ENCODE measurements around the gene DPY19L3. TPM values are rescaled to one million over a fixed set of nuclear protein-coding genes. Genes with fewer than 3 reads are reported as not detected.

Gene DPY19L3
- total and polyA plus RNA-seq, 2 of the 4 experiments (the other 2 are of a cell fraction) = 29.6 to 36.5 TPM

- in situ Hi-C loops (cut with MboI; ENCODE audit: low sequenced_read_pairs) (loop anchor here (25.0 kb wide), 1 partner anchor 1027 kb away; the partner anchor contains the start of gene TSHZ3), intact Hi-C loops (cut with micrococcal nuclease) (no loop called here), dilution Hi-C loops (cut with HindIII; ENCODE audit: low sequenced_read_pairs, unreplicated experiment) (no loop called here)
- H3K9ac ChIP-seq (ENCODE audit: low read depth, low read length) = no peak overlapping the region
- no peaks in the 10 kb centered on the region for H3K27me3 ChIP-seq (ENCODE audit: control insufficient read depth, insufficient read depth, low read length)
- H4K8ac ChIP-seq (ENCODE audit: low read depth in 2 of 2, low read length in 2 of 2) = no peak overlapping the region
- ATAC-seq (ENCODE audit: low read depth) (no peak), DNase-seq (no peak)
- H3K9me3 ChIP-seq (ENCODE audit: control insufficient read depth, insufficient read depth, low read length) = no peaks in the 10 kb centered on the region
- no peak overlapping the region for H3K4me2 ChIP-seq (ENCODE audit: low read depth, low read length)
- no peak overlapping the region for H2BK120ac ChIP-seq (ENCODE audit: low read depth, low read length)
- H2BK20ac ChIP-seq (ENCODE audit: low read depth, low read length) = no peak overlapping the region
- no peak overlapping the region for H2AK5ac ChIP-seq (ENCODE audit: low read depth, low read length)
- no TSS peak for BruUV-seq (replicated peaks)
- TF ChIP-seq MAZ (IDR thresholded peaks at IDR 0.05; ENCODE audit: borderline replicate concordance, low read depth, low read length) = no peak
- no peak for TF ChIP-seq FOS (IDR thresholded peaks at IDR 0.05; ENCODE audit: low read depth, low read length)
- TF ChIP-seq, protein P1, sequence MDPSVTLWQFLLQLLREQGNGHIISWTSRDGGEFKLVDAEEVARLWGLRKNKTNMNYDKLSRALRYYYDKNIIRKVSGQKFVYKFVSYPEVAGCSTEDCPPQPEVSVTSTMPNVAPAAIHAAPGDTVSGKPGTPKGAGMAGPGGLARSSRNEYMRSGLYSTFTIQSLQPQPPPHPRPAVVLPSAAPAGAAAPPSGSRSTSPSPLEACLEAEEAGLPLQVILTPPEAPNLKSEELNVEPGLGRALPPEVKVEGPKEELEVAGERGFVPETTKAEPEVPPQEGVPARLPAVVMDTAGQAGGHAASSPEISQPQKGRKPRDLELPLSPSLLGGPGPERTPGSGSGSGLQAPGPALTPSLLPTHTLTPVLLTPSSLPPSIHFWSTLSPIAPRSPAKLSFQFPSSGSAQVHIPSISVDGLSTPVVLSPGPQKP (IDR thresholded peaks at IDR 0.05; ENCODE audit: borderline replicate concordance, low read depth, low read length) = no peak
- no peak for TF ChIP-seq MXI1 (IDR thresholded peaks at IDR 0.05; ENCODE audit: borderline replicate concordance, low read depth, low read length)
- no peak overlapping the region for H2AFZ ChIP-seq (replicated peaks; ENCODE audit: low read length, poor library complexity)
- H3K4me1 ChIP-seq (ENCODE audit: control insufficient read depth, insufficient read depth, low read length) = peaks cover 5% of the 10 kb centered on the region; the same call in 1 of the 2 replicates
- H3K4me3 ChIP-seq (ENCODE audit: insufficient read depth, low read depth, low read length) = no peak overlapping the region
- H4K91ac ChIP-seq (ENCODE audit: insufficient read depth, low read depth, low read length) = no peak overlapping the region
- no peak overlapping the region for H2BK5ac ChIP-seq (ENCODE audit: low read depth, low read length, poor library complexity, severe bottlenecking)
- peaks cover 24% of the 10 kb centered on the region for H3K36me3 ChIP-seq (ENCODE audit: control insufficient read depth, insufficient read depth, low read length)
- H4K20me1 ChIP-seq (ENCODE audit: insufficient read depth, low read length) = peaks cover 17% of the 10 kb centered on the region
- WGBS, 2 experiments (ENCODE audit: extremely low coverage in 2 of 2, insufficient read length in 1 of 2) = no CpG with 5 or more reads among the region's 1 CpG
- H3K18ac ChIP-seq (ENCODE audit: low read depth, low read length) = no peak overlapping the region
- CTCF ChIA-PET = interaction anchor here (0.6 to 1.1 kb wide), 3 partner anchors 8 to 1092 kb away, joined by 3 to 4 read pairs (median 3); no protein-coding TSS in a partner anchor
- no peak overlapping the region for H2BK15ac ChIP-seq (ENCODE audit: low read depth, low read length)
- no peak overlapping the region for H2AK9ac ChIP-seq (replicated peaks; ENCODE audit: low read depth, low read length, poor library complexity)
- peaks cover 30 to 63% of the 10 kb centered on the region in 2 experiments for H3K79me1 ChIP-seq (ENCODE audit: low read depth in 1 of 2, low read length in 2 of 2)
- H3K23ac ChIP-seq (ENCODE audit: low read depth, low read length) = no peak overlapping the region
- POLR2A ChIA-PET (ENCODE audit: unreplicated experiment) = no interaction called here
- H3K9me1 ChIP-seq (ENCODE audit: insufficient read depth, low read length) = peaks cover 4% of the 10 kb centered on the region; the same call in 1 of the 2 replicates
- no peak overlapping the region for H3K56ac ChIP-seq (ENCODE audit: extremely low read depth, insufficient read depth, low read length)
- no peak overlapping the region for H3K14ac ChIP-seq (replicated peaks; ENCODE audit: low read depth, low read length)
- H3K4ac ChIP-seq (ENCODE audit: low read depth, low read length) = no peak overlapping the region
- H4K5ac ChIP-seq (ENCODE audit: low read depth, low read length) = no peak overlapping the region
- no peak overlapping the region for H3K27ac ChIP-seq (ENCODE audit: insufficient read depth, low read length)
Observed at GRCh38 chr19:32364040-32364439, 41.5 kb upstream of the DPY19L3 start.

All from IMR-90 (cell line).